Karpas-422 (cell line): ENCODE results near the gene ARMC9. TPM values are rescaled to one million over a fixed set of nuclear protein-coding genes. Genes with fewer than 3 reads are reported as not detected.
A peak's percentile ranks its signal among the peaks of the same experiment; 100 is the strongest.

Experiments
- DNase-seq: peaks from one replicate; pipeline ENCODE4 v3.0.0-alpha.2; 2015
- H2AFZ ChIP-seq: fragments of 200-600 bp; sonication (generic); 2 replicates; pipeline ENCODE4 v1.6.1; 2014; ENCODE audit warnings: antibody characterized with exemption, low read length, mixed read lengths
- H3K27ac ChIP-seq: fragments of 200-600 bp; sonication (generic); 2 replicates; pipeline ENCODE4 v1.5.1; 2014; ENCODE audit warnings: mild to moderate bottlenecking, low read length, moderate library complexity
- H3K27me3 ChIP-seq: fragments of 200-600 bp; sonication (generic); 2 replicates; pipeline ENCODE4 v1.6.1; 2014; ENCODE audit warnings: low read length, mixed read lengths
- H3K36me3 ChIP-seq: fragments of 200-600 bp; sonication (generic); 2 replicates; pipeline ENCODE4 v1.6.1; 2014; ENCODE audit warnings: low read length, mixed read lengths; ENCODE audit not compliant: insufficient read depth
- H3K4me1 ChIP-seq: fragments of 200-600 bp; sonication (generic); 2 replicates; pipeline ENCODE4 v1.6.1; 2014; ENCODE audit warnings: mild to moderate bottlenecking, low read length, mixed read lengths
- H3K4me2 ChIP-seq: fragments of 200-600 bp; sonication (generic); 2 replicates; pipeline ENCODE4 v1.6.1; 2014; ENCODE audit warnings: low read length, low read depth, mild to moderate bottlenecking; ENCODE audit not compliant: poor library complexity, severe bottlenecking
- H3K4me3 ChIP-seq: fragments of 200-600 bp; sonication (generic); 2 replicates; pipeline ENCODE4 v1.5.1; 2014; ENCODE audit warnings: mild to moderate bottlenecking, antibody characterized with exemption, low read length, mixed read lengths
- H3K79me2 ChIP-seq: fragments of 200-600 bp; sonication (generic); 2 replicates; pipeline ENCODE4 v1.6.1; 2014; ENCODE audit warnings: mild to moderate bottlenecking, low read length, mixed read lengths
- H3K9ac ChIP-seq: fragments of 200-600 bp; sonication (generic); 2 replicates; pipeline ENCODE4 v1.6.0; 2014; ENCODE audit warnings: low read length
- H3K9me2 ChIP-seq: fragments of 200-600 bp; sonication (generic), shearing (Covaris generic); replicated peaks from 2 replicates; pipeline ENCODE4 v1.6.0; 2014; ENCODE audit warnings: mild to moderate bottlenecking, low read length, moderate library complexity; ENCODE audit not compliant: insufficient read depth
- H3K9me3 ChIP-seq: fragments of 300-700, 200-600 bp; sonication (generic); 2 replicates; pipeline ENCODE4 v1.6.1; 2014; ENCODE audit warnings: low read length, mixed read lengths
- H4K20me1 ChIP-seq: fragments of 200-600 bp; sonication (generic); 2 replicates; pipeline ENCODE4 v1.6.1; 2014; ENCODE audit warnings: mild to moderate bottlenecking, antibody characterized with exemption, low read length, low read depth; ENCODE audit not compliant: insufficient read depth
- total RNA-seq: library from RNA; depleted of rRNA; stranded (reverse); fragments of >200 nt; shearing (Covaris generic); gene quantifications from 2 replicates; pipeline ENCODE4 v1.2.3, GENCODE V29; 2014; ENCODE audit warnings: low replicate concordance

Gene ARMC9
- total RNA-seq, 1 experiment from 2014 or later: 7.7 TPM

DNA sequence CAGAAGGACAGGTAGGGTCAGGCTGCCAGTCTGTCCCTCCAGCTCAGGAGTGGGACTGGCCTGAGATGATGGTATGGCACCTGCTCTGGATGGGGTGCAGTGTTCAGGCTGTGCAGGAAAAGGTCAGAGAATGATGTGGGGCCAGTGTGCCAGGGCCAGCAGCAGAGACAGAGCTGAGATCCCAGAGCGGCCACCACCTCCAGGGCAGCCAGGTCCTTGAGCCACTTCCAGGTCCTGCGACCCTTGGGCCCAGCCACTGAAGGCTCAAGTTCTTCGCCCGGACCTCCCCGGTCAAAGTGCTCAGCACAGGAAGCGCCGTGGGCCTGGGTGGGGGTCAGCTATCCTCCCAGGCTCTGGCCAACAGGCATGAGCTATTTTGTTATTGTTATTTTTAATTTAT lies 12.1 kb upstream of the ARMC9 start:
- no peak overlapping the region for H2AFZ ChIP-seq
- no peaks in the 10 kb centered on the region for H3K27me3 ChIP-seq
- H3K9me2 ChIP-seq: no peaks in the 10 kb centered on the region
- no peaks in the 10 kb centered on the region for H4K20me1 ChIP-seq
- H3K4me1 ChIP-seq: 0 out of 2 replicates have a peak, but pooled peaks cover 2% of the 10 kb centered on the region
- H3K9me3 ChIP-seq: no peaks in the 10 kb centered on the region
- H3K4me2 ChIP-seq: no peak overlapping the region
- H3K9ac ChIP-seq: no peak overlapping the region
- H3K4me3 ChIP-seq: no peak overlapping the region
- no peaks in the 10 kb centered on the region for H3K36me3 ChIP-seq
- no peaks in the 10 kb centered on the region for H3K79me2 ChIP-seq
- no peak overlapping the region for H3K27ac ChIP-seq
- no peak for DNase-seq

DNA sequence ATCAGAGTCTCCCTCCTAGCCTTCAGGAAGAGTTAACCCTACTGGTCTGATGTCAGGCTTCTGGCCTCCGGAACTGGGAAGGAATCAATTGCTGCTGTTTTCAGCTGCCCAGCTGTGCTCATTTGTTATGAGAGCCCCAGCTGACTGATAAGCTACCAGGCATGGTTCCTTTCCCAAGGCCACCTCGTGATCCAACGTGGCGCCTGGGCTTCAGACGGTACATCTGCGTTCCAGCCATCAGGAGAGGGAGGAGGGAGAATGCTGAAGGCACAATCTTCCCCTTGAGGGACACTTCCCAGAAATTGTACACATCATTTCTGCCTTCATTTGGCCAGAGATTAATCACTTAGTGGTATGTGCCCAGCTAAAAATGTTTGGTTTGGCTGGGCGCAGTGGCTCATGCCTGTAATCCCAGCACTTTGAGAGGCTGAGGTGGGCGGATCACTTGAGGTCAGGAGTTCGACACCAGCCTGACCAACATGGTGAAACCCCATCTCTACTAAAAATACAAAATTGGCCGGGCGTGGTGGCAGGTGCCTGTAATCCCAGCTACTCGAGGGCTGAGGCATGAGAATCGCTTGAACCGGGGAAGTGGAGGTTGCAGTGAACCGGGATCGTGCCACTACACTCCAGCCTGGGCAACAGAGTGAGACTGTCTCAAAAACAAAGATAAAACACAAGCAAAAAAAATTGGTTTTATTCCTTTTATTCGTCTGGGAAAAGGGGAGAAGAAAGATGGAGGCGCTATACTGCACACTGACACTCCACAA lies 10.5 kb upstream of the ARMC9 start:
- no peak overlapping the region for H3K4me3 ChIP-seq
- DNase-seq: no peak
- no peak overlapping the region for H3K4me2 ChIP-seq
- no peaks in the 10 kb centered on the region for H3K4me1 ChIP-seq
- H3K9me3 ChIP-seq: no peaks in the 10 kb centered on the region
- no peaks in the 10 kb centered on the region for H3K36me3 ChIP-seq
- no peak overlapping the region for H3K9ac ChIP-seq
- H3K27me3 ChIP-seq: no peaks in the 10 kb centered on the region
- H2AFZ ChIP-seq: no peak overlapping the region
- no peaks in the 10 kb centered on the region for H4K20me1 ChIP-seq
- no peaks in the 10 kb centered on the region for H3K9me2 ChIP-seq
- H3K79me2 ChIP-seq: no peaks in the 10 kb centered on the region
- H3K27ac ChIP-seq: no peak overlapping the region

DNA sequence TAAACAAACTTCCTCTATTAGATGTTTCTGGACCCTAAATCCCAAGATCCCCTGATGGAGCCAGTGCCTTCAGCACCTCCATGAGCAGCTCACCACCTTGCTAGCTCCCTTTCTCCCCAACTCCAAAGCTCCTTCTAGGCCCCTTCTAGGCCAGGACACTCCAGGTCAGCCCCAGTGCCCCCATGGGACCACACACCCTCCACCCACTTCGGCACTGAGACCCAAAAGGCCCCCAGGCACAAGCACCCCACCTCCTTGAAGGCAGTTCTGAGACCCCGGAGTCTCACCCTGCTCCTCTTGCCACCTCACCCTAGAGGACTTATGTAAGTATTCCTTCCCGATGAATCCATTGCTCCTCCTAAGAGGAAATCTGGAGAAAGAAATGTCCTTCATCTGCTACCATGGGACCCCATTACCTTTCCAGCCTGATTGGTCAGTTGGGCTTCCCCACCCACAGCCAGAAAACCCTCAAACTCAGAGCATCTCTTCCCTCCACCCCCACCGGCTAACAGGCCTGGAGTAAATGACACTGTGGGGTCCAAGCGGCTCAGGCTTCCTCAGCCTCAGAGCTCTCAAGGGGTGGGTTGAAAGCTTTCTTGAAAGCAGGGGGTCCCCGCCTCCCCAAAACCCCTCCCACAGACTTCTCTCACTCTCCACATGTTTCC lies 9.8 kb upstream of the ARMC9 start:
- Histone ChIP-seq H3K27ac (no peak overlapping the region), H3K27me3 (no peaks in the 10 kb centered on the region), H3K9me2 (no peaks in the 10 kb centered on the region), H3K9ac (no peak overlapping the region), H3K9me3 (no peaks in the 10 kb centered on the region), H3K4me3 (no peak overlapping the region), H2AFZ (no peak overlapping the region), H3K4me1 (no peaks in the 10 kb centered on the region), H3K4me2 (no peak overlapping the region), H3K36me3 (no peaks in the 10 kb centered on the region), H4K20me1 (no peaks in the 10 kb centered on the region), H3K79me2 (no peaks in the 10 kb centered on the region)
- no peak for DNase-seq

DNA sequence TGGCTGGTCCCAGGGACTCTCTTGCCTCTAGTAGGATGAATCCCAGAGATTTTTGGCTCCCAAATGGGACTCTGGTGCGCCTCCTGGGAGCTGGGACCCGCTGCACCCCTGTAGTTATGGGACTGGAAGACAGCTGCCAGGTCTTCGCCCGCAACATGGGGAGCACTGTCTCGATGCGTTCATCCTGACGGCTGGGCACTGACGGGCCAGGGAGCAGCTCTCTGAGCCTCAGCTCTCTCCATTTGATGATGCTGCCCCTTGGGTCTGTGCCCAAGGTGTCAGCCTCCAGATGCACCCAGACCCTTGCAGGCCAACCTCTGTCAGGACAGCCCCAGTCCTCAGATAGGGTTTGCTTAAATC lies 9.3 kb upstream of the ARMC9 start:
- H4K20me1 ChIP-seq: no peaks in the 10 kb centered on the region
- H3K4me3 ChIP-seq: no peak overlapping the region
- no peak for DNase-seq
- H3K36me3 ChIP-seq: no peaks in the 10 kb centered on the region
- no peak overlapping the region for H2AFZ ChIP-seq
- no peaks in the 10 kb centered on the region for H3K27me3 ChIP-seq
- H3K9me3 ChIP-seq: no peaks in the 10 kb centered on the region
- H3K9ac ChIP-seq: no peak overlapping the region
- H3K4me1 ChIP-seq: no peaks in the 10 kb centered on the region
- no peaks in the 10 kb centered on the region for H3K9me2 ChIP-seq
- H3K4me2 ChIP-seq: no peak overlapping the region
- no peak overlapping the region for H3K27ac ChIP-seq
- no peaks in the 10 kb centered on the region for H3K79me2 ChIP-seq

DNA sequence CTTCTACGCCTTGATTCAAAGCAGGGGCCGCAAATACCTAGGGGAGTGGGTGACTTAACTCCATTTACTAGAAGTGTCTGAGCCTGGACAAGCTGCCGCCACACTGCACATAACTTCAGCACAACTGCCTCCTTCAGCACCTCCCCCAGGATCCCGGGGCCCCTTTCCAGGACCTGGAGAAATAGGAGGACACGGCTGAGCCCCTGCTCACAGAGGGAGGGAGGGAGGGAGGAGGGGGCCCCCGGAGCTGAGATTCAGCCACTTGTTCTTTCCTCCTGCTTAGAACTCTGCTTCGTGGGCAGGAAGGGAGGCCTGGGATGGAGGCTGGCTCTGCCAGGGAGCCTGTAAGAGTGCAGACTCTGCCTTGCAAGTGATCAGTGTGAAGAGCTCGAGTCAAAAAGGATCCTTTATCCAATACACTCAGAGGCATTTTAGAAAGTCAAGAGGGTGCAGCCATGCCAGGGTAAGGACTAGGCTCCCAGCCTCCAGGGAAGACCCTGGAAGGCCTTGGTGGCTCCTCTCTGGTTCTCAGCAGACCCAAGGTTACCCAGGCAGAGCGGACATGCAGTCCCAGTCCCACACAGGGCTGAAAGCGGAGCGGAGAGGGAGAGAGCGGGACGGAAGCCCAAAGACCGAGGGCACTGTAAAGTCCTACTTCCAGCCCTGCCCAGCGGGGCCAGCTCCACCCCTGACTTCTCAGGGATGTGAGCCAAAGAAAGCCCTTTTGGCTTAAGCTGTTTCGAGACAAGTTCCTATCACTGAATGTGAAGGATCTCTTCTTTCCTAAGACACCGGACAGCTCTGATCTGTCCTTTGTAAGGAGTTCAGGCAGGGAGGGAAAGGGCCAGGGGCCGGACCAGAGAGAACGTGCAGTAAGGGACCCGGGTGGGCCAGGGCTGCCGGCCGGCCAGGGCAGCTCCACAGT lies 8.6 kb upstream of the ARMC9 start:
- no peak overlapping the region for H2AFZ ChIP-seq
- no peaks in the 10 kb centered on the region for H3K9me2 ChIP-seq
- no peaks in the 10 kb centered on the region for H3K4me1 ChIP-seq
- no peaks in the 10 kb centered on the region for H4K20me1 ChIP-seq
- no peak overlapping the region for H3K9ac ChIP-seq
- no peaks in the 10 kb centered on the region for H3K9me3 ChIP-seq
- no peak overlapping the region for H3K4me2 ChIP-seq
- no peak overlapping the region for H3K4me3 ChIP-seq
- H3K36me3 ChIP-seq: no peaks in the 10 kb centered on the region
- H3K79me2 ChIP-seq: no peaks in the 10 kb centered on the region
- no peak for DNase-seq
- no peaks in the 10 kb centered on the region for H3K27me3 ChIP-seq
- H3K27ac ChIP-seq: no peak overlapping the region

DNA sequence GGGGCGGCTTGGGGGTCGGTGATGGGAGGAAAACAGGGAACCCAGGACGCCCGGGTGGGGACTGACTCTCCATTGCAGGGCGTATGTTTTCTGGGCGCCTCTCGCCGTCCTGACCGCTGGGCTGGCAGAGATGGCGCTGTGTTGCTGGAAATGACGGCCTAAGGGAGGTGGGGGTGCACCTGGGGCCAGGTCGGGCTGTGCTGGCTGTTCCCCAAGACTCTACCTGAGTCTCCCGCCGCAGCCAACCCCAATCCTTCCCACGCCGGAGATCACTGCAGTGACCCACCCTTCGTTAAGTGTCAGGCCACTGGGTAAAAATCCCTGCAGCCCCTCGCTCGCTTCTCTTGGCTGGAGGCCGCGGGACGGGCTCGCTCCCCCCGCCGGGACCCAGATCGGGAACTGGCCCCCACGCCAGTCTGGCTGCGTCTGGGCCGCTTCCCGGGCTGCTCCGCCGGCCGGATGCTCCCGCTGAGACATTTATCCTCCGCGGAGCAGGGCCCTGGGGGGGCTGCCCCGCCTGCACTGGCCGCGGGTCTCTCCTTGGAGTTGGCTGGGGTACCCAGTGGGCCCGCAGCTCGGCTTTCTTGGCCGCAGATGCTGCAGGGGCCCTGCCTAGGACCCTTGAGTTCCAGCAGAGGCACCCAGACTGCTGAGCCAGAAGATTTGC lies 7.8 kb upstream of the ARMC9 start:
- H2AFZ ChIP-seq: no peak overlapping the region
- H3K36me3 ChIP-seq: no peaks in the 10 kb centered on the region
- no peak overlapping the region for H3K27ac ChIP-seq
- H3K9ac ChIP-seq: no peak overlapping the region
- H3K79me2 ChIP-seq: no peaks in the 10 kb centered on the region
- H3K4me1 ChIP-seq: no peaks in the 10 kb centered on the region
- H3K9me2 ChIP-seq: no peaks in the 10 kb centered on the region
- no peak for DNase-seq
- H3K9me3 ChIP-seq: no peaks in the 10 kb centered on the region
- H3K27me3 ChIP-seq: no peaks in the 10 kb centered on the region
- no peaks in the 10 kb centered on the region for H4K20me1 ChIP-seq
- no peak overlapping the region for H3K4me2 ChIP-seq
- no peak overlapping the region for H3K4me3 ChIP-seq

DNA sequence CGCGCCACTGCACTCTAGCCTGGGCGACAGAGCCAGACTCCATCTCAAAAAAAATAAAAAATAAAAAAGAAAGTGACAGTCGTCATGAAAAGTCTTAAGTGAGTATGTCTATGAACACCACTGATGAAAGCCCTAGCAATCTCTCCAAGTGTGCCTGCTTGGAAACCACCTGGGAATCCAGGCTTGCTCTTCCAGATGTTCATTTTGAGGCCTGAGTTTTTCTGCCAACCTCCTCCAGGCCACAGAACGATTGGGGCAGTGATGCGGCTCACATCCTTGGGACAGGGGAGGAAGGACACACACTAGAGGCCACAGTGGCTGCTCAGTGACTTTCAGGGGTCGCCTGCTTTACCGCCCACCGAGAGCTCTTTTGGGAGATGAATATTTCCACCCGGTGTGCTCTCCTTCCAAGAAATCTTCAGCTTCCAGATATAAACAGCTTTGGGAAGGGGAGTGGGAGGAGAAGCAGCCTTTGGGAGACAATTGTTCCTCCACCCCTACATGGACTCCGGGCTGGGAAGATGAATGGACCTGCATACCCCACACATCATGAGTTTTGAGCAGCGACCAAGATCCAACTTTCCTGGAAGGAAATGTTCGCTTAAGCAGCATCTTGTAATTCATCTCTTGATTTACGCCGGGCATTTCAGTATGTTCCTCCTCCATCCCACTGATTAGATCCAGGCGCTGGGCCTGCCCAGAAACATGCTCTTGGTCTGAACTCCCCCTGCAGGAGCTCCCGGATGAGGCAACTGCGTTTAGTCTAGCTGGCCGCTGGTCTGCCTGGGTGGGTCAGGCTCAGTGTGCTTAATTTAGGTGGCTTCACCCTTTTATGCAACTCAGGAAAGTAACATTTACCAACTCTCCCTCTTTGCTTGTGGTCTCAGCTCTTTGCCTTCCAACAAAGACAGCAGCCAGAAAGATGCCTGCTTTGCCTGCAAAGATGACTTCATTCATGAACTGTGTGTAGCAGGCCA lies 6.2 kb upstream of the ARMC9 start:
- DNase-seq: peak; percentile 53
- no peak overlapping the region for H3K9ac ChIP-seq
- no peaks in the 10 kb centered on the region for H4K20me1 ChIP-seq
- H3K9me3 ChIP-seq: no peaks in the 10 kb centered on the region
- no peaks in the 10 kb centered on the region for H3K36me3 ChIP-seq
- H3K27me3 ChIP-seq: no peaks in the 10 kb centered on the region
- H3K4me2 ChIP-seq: no peak overlapping the region
- H3K9me2 ChIP-seq: no peaks in the 10 kb centered on the region
- no peak overlapping the region for H3K4me3 ChIP-seq
- H3K27ac ChIP-seq: no peak overlapping the region
- H3K4me1 ChIP-seq: no peaks in the 10 kb centered on the region
- no peak overlapping the region for H2AFZ ChIP-seq
- H3K79me2 ChIP-seq: no peaks in the 10 kb centered on the region
